OCI-LY3 (cell line): Measurements from ENCODE around the gene MSMP.

Experiments
- H2AFZ ChIP-seq: fragments of 200-600, 300-600 bp; shearing (Covaris generic); 2 replicates; pipeline ENCODE4 v1.6.0; 2014; ENCODE audit warnings: antibody characterized with exemption, low read depth, low read length
- H3K27ac ChIP-seq: fragments of 200-600, 300-600 bp; sonication (generic); 2 replicates; pipeline ENCODE4 v1.5.1; 2014; ENCODE audit warnings: mild to moderate bottlenecking, low read length, moderate library complexity, mixed read lengths
- H3K27me3 ChIP-seq: fragments of 200-600, 300-600 bp; sonication (generic); 2 replicates; pipeline ENCODE4 v1.6.1; 2014; ENCODE audit warnings: low read depth, low read length, mixed read lengths
- H3K36me3 ChIP-seq: fragments of 200-600, 300-600 bp; sonication (generic); replicated peaks from 2 replicates; pipeline ENCODE3; 2014; ENCODE audit warnings: low read depth, low read length, mixed read lengths
- H3K4me1 ChIP-seq: fragments of 300-600, 200-600 bp; sonication (generic); 2 replicates; pipeline ENCODE4 v1.6.1; 2014; ENCODE audit warnings: low read length, mixed read lengths
- H3K4me2 ChIP-seq: fragments of 200-600, 300-600 bp; sonication (generic); 2 replicates; pipeline ENCODE4 v1.6.1; 2014; ENCODE audit warnings: low read length, mixed read lengths
- H3K4me3 ChIP-seq: fragments of 300-600, 200-600 bp; sonication (generic); 2 replicates; pipeline ENCODE4 v1.5.1; 2014; ENCODE audit warnings: antibody characterized with exemption, mild to moderate bottlenecking, low read length, moderate library complexity
- H3K79me2 ChIP-seq: fragments of 300-600, 200-600 bp; shearing (Covaris generic); 2 replicates; pipeline ENCODE4 v1.6.1; 2014; ENCODE audit warnings: mild to moderate bottlenecking, low read length, mixed read lengths
- H3K9ac ChIP-seq: fragments of 300-600, 200-600 bp; shearing (Covaris generic); 2 replicates; pipeline ENCODE4 v1.6.0; 2014; ENCODE audit warnings: mild to moderate bottlenecking, low read length, moderate library complexity
- H3K9me3 ChIP-seq: fragments of 200-600, 300-600 bp; shearing (Covaris generic); 2 replicates; pipeline ENCODE4 v1.6.1; 2014; ENCODE audit warnings: low read length, mixed read lengths; ENCODE audit not compliant: insufficient read depth
- H4K20me1 ChIP-seq: fragments of 200-600, 300-600 bp; sonication (generic); 2 replicates; pipeline ENCODE4 v1.6.1; 2016; ENCODE audit warnings: low read length, mixed read lengths; ENCODE audit not compliant: insufficient read depth
- CTCF ChIP-seq: fragments of 200-600, 300-600 bp; sonication (generic); IDR thresholded peaks from 2 replicates; pipeline ENCODE4 v1.5.1; 2014; ENCODE audit warnings: antibody characterized with exemption, low read length, low read depth
- EZH2phosphoT487 ChIP-seq: fragments of 200-600 bp; shearing (Covaris generic); IDR thresholded peaks from 2 replicates; pipeline ENCODE4 v1.6.1; 2018; ENCODE audit warnings: antibody characterized with exemption, mixed run types, low read depth

Gene MSMP

DNA sequence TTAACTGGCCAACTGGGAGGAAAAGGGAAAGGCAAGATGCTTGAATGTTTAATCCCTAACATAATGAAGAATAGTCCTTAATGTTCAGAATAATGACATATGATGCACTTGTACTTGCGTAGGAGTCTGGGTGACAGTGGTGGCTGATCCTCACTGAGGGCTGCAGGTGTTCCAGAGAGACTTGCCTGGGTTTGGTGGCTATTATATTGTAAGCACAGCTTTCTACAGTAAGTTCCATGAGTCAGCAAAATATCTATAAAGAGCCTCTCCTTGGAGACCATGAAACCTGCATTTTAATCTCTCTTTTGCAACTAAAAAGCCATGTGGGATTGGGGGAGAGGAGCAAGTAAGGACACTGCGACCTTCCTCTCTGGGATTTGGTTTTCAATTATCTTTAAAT, 35.5 kb upstream of the MSMP start:
- Histone ChIP-seq H3K9me3 (no peaks in the 10 kb centered on the region), H3K4me1 (peaks cover 50% of the 10 kb centered on the region), H3K36me3 (no peaks in the 10 kb centered on the region), H3K4me2 (no peak overlapping the region), H3K27ac (no peak overlapping the region), H2AFZ (no peak overlapping the region), H3K27me3 (no peaks in the 10 kb centered on the region), H4K20me1 (no peaks in the 10 kb centered on the region), H3K79me2 (no peaks in the 10 kb centered on the region), H3K4me3 (no peak overlapping the region), H3K9ac (no peak overlapping the region)
- TF ChIP-seq CTCF = no peak
- no peak for TF ChIP-seq EZH2phosphoT487

DNA sequence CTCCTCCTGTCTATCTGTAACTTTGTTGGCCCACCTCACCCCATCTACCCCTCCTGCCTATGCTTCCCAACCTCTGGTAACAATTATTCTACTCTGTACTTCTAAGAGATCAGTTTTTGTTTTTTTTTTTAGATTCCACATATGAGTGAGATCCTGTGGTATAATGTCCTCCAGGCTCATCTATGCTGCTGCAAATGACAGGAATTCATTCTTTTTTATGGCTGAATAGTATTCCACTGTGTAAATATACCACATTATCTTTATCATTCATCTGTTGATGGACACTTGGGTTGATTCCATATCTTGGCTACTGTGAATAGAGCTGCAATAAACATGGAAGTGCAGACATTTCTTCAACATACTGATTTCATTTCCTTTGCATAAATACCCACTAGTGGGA, 29.3 kb upstream of the MSMP start:
- H3K27me3 ChIP-seq = no peaks in the 10 kb centered on the region
- H3K9ac ChIP-seq = no peak overlapping the region
- no peak for TF ChIP-seq CTCF
- TF ChIP-seq EZH2phosphoT487 = no peak
- H3K9me3 ChIP-seq = no peaks in the 10 kb centered on the region
- peaks cover 23% of the 10 kb centered on the region for H3K4me1 ChIP-seq
- H3K79me2 ChIP-seq = no peaks in the 10 kb centered on the region
- no peak overlapping the region for H3K4me3 ChIP-seq
- H3K27ac ChIP-seq = no peak overlapping the region
- H3K36me3 ChIP-seq = peaks cover 4% of the 10 kb centered on the region
- no peak overlapping the region for H3K4me2 ChIP-seq
- no peaks in the 10 kb centered on the region for H4K20me1 ChIP-seq
- no peak overlapping the region for H2AFZ ChIP-seq

GRCh38 chr9:35781066-35781465, 27.0 kb upstream of the MSMP start:
- Histone ChIP-seq H3K9ac (no peak overlapping the region), H3K36me3 (peaks cover 4% of the 10 kb centered on the region), H3K4me3 (no peak overlapping the region), H3K4me1 (peaks cover 19% of the 10 kb centered on the region), H2AFZ (no peak overlapping the region), H3K27ac (no peak overlapping the region), H3K27me3 (no peaks in the 10 kb centered on the region), H3K4me2 (no peak overlapping the region), H4K20me1 (no peaks in the 10 kb centered on the region), H3K79me2 (no peaks in the 10 kb centered on the region), H3K9me3 (no peaks in the 10 kb centered on the region)
- TF ChIP-seq EZH2phosphoT487 (no peak), CTCF (no peak)

DNA sequence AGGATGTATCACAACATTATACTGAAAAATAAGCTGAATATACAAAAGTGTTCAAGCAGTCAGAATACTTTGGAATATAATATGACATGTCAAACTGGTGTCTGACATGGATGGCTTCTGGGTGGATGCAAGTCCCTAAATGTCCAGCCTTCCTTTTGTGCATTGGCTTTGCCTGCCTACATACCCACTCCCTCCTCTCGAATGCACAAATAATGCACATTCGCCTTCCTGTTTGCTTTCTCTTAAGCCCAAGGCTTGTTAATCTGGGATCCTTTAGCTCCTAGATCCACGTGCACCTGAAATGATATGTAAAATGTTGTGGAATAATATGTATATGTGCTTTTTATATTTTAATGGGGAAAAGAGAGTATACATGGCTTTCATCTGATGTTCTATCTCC, 24.4 kb upstream of the MSMP start:
- H3K36me3 ChIP-seq = peaks cover 3% of the 10 kb centered on the region
- no peak overlapping the region for H3K9ac ChIP-seq
- TF ChIP-seq EZH2phosphoT487 (no peak), CTCF (no peak)
- no peaks in the 10 kb centered on the region for H3K79me2 ChIP-seq
- H3K4me2 ChIP-seq = no peak overlapping the region
- no peaks in the 10 kb centered on the region for H4K20me1 ChIP-seq
- no peak overlapping the region for H3K4me3 ChIP-seq
- H3K9me3 ChIP-seq = no peaks in the 10 kb centered on the region
- H2AFZ ChIP-seq = no peak overlapping the region
- no peaks in the 10 kb centered on the region for H3K27me3 ChIP-seq
- H3K27ac ChIP-seq = no peak overlapping the region
- peaks cover 12% of the 10 kb centered on the region for H3K4me1 ChIP-seq
